NCI-H2107 (cell line): ENCODE data around the gene DENND10.
"Not testable (repeated sequence)": the region's sequence is repeated elsewhere in the genome, so short reads cannot be mapped to it uniquely, and the experiment has no call there.

Source experiments
- DNase-seq: peaks from one replicate; lab custom pipeline; 2025; lab: John Stamatoyannopoulos, UW

DENND10 gene

DNA sequence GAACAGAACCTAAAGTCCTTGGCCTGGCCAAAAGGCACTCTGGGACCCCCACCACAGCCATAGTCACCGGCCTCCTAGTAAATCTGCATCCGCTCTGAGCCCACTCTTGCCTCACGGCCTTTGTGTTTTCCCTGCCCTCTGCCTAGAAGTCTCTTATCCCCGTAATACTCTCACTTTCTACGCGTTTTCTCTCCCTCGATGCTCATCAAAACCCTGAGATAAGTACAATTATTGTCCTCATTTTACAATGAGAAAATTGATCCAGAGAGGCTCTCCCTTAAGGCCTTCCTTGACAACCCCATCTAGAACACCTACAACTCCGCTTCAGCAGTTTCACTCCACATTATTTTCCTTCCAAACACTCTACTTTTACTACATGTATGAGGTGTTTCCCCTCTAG lies 63.1 kb downstream of the DENND10 start:
- DNase-seq, result no peak

DNA sequence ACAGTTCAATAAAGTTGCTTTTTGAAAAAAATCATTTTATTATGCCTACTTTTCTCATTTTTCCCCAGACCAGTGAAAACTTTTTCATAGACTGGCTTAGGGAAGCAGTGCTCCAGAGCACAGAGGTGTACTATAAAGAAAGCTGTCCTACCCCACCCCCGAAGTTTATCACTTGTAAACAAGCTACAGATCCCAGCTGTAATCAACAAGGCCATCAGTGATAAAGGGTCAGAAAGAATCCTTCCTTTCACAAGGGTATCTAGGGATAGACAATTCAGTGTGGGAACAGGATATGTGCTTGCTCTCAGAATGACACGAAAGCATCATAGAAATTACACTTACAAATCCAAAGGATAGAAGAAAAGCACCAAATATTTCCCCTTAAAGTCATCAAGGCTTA lies 70.2 kb downstream of the DENND10 start:
- no peak for DNase-seq

DNA sequence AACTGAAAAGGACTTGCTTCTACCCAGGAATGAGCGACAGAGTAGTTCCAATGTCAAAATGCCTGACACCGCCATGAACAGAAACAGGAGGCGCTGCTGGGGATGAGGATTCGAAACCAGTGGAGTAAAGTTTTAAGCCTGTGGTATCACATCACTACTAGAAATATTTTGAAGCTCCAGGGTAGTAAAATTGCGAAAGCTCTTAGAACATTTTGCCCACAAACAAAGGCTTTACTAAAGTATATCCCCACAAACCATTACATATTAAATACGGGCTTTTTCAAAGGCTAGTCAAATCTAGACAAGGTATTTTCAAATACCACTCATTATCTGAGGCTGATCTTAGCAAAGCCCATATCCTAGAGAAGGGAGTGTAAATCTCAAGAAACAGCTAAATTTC lies 72.3 kb downstream of the DENND10 start:
- DNase-seq, result no peak

DNA sequence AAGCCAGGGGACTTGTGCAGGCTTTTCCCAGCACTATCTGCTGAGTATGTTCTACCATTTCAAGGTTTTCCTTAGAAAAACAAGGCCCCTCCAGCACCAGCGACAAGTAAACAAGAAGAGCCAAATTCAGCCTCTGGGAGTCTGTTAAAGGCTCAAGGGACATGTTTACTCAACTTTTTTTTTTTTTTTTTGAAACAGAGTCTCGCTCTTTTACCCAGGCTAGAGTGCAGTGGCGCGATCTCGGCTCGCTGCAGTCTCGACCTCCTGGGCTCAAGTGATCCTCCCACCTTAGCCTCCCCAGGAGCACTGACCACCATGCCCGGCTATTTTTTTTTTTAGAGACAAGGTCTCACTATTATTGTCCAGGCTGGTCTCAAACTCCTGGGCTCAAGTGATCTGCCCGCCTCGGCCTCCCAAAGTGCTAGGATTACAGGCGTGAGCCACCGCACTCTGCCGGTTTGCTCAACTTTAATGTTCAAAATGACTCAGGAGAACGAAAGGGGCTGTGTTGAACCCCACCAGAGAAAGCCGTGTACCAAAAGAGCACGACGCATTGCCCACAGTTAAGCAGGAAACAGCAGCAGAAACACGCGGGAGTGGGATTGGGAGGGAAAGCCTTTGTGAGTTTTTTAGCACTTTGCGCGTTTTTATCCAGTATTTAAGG lies 73.9 kb downstream of the DENND10 start:
- DNase-seq, result no peak

DNA sequence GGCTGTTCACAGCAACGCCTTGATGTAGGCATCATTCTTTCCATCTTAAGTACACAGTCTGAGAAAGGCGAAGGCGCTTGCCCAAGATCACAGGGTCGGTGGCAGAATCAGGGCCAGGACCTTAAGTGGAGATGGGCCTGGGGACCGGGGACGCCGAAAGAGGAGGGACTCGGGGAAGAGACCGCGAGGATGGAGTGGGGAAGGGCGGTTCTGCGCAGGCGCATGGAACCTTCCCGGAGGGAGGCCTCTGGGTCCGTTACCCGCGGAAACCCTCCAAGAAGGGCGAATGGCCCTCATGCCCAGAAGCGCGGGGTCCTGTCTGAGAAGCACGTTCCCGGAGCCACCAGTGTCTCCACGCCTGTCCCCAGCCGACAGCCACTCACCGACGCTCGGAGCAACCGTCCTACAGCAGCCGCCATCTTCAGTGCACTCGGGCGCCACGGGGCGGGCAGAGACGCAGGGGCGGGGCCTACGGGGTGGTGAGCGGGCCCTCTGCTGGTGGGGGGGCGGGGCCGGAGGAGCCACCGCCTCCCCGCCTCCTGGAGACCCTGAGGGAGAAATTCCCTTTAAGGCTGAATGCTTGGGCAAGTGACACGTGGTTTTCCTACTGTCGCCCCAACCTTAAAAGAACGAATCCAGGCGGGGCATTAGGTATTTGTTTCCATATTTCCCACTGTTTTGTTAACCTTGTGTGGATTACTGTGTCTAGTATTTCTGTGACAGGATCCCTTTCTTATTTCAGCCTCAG lies 74.6 kb downstream of the DENND10 start, which contains the start of gene PRDX3:
PRDX3 (minus strand) TSS at position 441 of the 748 bp plus-strand sequence; CDS start at position 419, 22 bp downstream.
- DNase-seq, result peak; percentile 54

DNA sequence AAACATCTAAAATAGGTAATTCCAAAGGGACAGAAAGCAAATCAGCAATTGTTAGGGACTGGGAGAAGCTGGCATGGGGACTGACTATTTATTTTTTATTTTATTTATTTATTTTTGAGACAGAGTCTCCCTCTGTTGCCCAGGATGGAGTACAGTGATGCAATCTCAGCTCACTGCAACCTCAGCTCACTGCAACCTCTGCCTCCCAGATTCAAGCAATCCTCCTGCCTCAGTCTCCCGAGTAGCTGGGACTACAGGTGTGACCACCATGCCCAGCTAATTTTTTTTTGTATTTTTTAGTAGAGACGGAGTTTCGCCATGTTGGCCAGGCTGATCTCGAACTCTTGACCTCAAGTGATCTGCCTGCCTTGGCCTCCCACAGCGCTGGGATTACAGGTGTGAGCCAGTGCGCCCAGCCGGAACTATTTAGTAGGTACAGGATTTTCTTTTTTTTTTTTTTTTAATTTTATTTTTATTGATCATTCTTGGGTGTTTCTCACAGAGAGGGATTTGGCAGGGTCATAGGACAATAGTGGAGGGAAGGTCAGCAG lies 77.0 kb downstream of the DENND10 start:
- DNase-seq, result not testable (repeated sequence)

DNA sequence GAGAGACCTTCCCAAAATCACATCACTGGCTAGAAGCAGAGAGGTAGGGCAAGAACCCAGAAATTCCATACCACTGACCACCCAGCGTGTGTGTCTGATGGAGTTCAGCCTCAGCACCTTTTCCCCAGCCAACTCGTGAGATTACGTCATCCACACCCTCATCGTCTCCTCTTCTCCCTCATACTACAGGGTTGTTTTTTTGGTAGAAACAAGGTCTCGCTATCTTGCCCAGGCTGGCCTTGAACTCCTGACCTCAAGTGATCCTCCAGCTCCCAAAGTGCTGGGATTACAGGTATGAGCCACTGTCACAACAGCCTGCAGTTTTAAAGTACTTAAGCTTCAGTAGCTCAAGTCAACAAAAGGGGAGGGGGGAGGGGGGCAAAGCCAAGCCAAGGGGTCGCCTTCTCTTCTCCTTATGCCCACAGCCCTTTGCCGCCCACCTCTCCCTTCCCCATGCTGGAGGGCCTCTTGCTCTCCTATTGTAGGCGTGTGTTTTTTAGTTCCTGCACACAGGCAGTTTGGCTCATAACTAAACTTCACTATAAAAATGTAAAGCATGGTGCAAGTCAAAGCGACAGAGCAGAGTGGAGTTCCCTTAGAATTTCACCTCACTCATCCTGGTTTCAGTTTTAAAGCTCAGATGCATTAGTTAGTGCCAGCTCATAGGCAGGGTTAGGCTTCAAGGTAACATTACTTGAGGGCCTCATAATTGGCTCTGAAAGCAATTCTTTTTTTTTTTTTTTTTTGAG lies 79.9 kb downstream of the DENND10 start:
- no peak for DNase-seq
